A673 (cell line): ENCODE data around the gene STK17B. TPM values are rescaled to one million over a fixed set of nuclear protein-coding genes. Genes with fewer than 3 reads are reported as not detected.

Experiments used
- BruUV-seq: library from RNA; stranded (reverse); fragments of 400-500 nt; replicated peaks from 2 replicates; lab custom pipeline; 2021; lab: Mats Ljungman, UMichigan
- CTCF ChIA-PET: fragments of 300-600 bp; sonication (Branson Sonifier 250); formaldehyde crosslinking; loops from one replicate; lab custom pipeline; 2022; ENCODE audit warnings: antibody characterized with exemption; lab: Charles Lee
- POLR2A ChIA-PET: fragments of 300-600 bp; sonication (Branson Sonifier 250); formaldehyde crosslinking; loops from one replicate; lab custom pipeline; 2022; ENCODE audit warnings: antibody characterized with exemption; ENCODE audit not compliant: low non-redundant PET; lab: Charles Lee
- DNase-seq: peaks from one replicate; pipeline ENCODE4 v3.0.0-alpha.2; 2015; ENCODE audit warnings: low spot score
- H3K27ac ChIP-seq: fragments of 200-600 bp; sonication (generic); 2 replicates; pipeline ENCODE4 v1.5.1; 2016; ENCODE audit warnings: mixed run types, low read depth, mild to moderate bottlenecking, mixed read lengths, antibody characterized with exemption, low read length; ENCODE audit not compliant: poor library complexity, severe bottlenecking
- H3K27me3 ChIP-seq: fragments of 200-600 bp; sonication (generic); replicated peaks from 2 replicates; pipeline ENCODE4 v1.6.1; 2017; ENCODE audit warnings: mixed run types, low read depth, mild to moderate bottlenecking, mixed read lengths, antibody characterized with exemption, low read length; ENCODE audit not compliant: insufficient read depth, poor library complexity
- H3K36me3 ChIP-seq: fragments of 200-600 bp; sonication (generic); 2 replicates; pipeline ENCODE4 v1.6.1; 2016; ENCODE audit warnings: mixed run types, mild to moderate bottlenecking, mixed read lengths, antibody characterized with exemption, low read length; ENCODE audit not compliant: insufficient read depth, poor library complexity, severe bottlenecking
- H3K4me1 ChIP-seq: fragments of 200-600 bp; sonication (generic); 2 replicates; pipeline ENCODE4 v1.6.1; 2017; ENCODE audit warnings: mixed run types, mild to moderate bottlenecking, mixed read lengths, antibody characterized with exemption, low read length; ENCODE audit not compliant: insufficient read depth, poor library complexity, severe bottlenecking
- H3K4me3 ChIP-seq: fragments of 200-600 bp; sonication (generic); 2 replicates; pipeline ENCODE4 v1.5.1; 2016; ENCODE audit warnings: low read depth, mixed run types, mild to moderate bottlenecking, mixed read lengths, low read length; ENCODE audit not compliant: poor library complexity, severe bottlenecking
- H3K9me3 ChIP-seq: fragments of 200-600 bp; sonication (generic); 2 replicates; pipeline ENCODE4 v1.6.1; 2016; ENCODE audit warnings: mixed run types, low read depth, mild to moderate bottlenecking, mixed read lengths, antibody characterized with exemption, low read length; ENCODE audit not compliant: poor library complexity, severe bottlenecking
- CTCF ChIP-seq: fragments of 300-800, 200-600 bp; sonication (generic); conservative IDR thresholded peaks from 2 replicates; pipeline ENCODE4 v1.5.1; 2017; ENCODE audit warnings: low read depth, mild to moderate bottlenecking, antibody characterized with exemption, low read length, moderate library complexity, mixed read lengths
- EZH2 ChIP-seq: fragments of 200-600 bp; sonication (generic); IDR thresholded peaks from 2 replicates; pipeline ENCODE4 v1.6.1; 2017; ENCODE audit warnings: borderline replicate concordance, low read depth, mild to moderate bottlenecking, mixed read lengths, antibody characterized with exemption, low read length; ENCODE audit not compliant: poor library complexity, severe bottlenecking
- intact Hi-C: fragments of 100-400 bp; cut with micrococcal nuclease; formaldehyde crosslinking; loops from one replicate; pipeline ENCODE4 v1.10.0; 2022; ENCODE audit not compliant: unreplicated experiment
- total RNA-seq: library from RNA; stranded (reverse); gene quantifications from 2 replicates; pipeline ENCODE4 v1.2.3, GENCODE V29; 2021

STK17B gene
- total RNA-seq, 1 experiment from 2014 or later, result 18.5 TPM

- no peaks in the 10 kb centered on the region for H3K36me3 ChIP-seq
- TF ChIP-seq CTCF, result no peak
- no peak for TF ChIP-seq EZH2
- no TSS peak for BruUV-seq
- intact Hi-C loops, result no loop called here
- peaks cover 7% of the 10 kb centered on the region for H3K9me3 ChIP-seq
- no peak overlapping the region for H3K4me3 ChIP-seq
- H3K27ac ChIP-seq, result no peak overlapping the region
- POLR2A ChIA-PET, result no interaction called here
- CTCF ChIA-PET, result no interaction called here
- no peak for DNase-seq
- H3K27me3 ChIP-seq, result no peaks in the 10 kb centered on the region
- no peaks in the 10 kb centered on the region for H3K4me1 ChIP-seq
Measured at GRCh38 chr2:196088203-196088602, 83.2 kb downstream of the STK17B start.

- DNase-seq, result no peak
- H3K27me3 ChIP-seq, result no peaks in the 10 kb centered on the region
- BruUV-seq, result no TSS peak
- TF ChIP-seq CTCF (no peak), EZH2 (no peak)
- H3K27ac ChIP-seq, result no peak overlapping the region
- peaks cover 7% of the 10 kb centered on the region for H3K9me3 ChIP-seq
- H3K4me3 ChIP-seq, result no peak overlapping the region
- ChIA-PET POLR2A (interaction anchor here (0.6 kb wide), 1 partner anchor 314 kb away, joined by 11 read pairs; no protein-coding TSS in a partner anchor), CTCF (no interaction called here)
- H3K36me3 ChIP-seq, result no peaks in the 10 kb centered on the region
- H3K4me1 ChIP-seq, result no peaks in the 10 kb centered on the region
- intact Hi-C loops, result no loop called here
Measured at GRCh38 chr2:196086517-196087368, 84.6 kb downstream of the STK17B start.

GRCh38 chr2:196083601-196084000 lies 87.8 kb downstream of the STK17B start:
- no peaks in the 10 kb centered on the region for H3K36me3 ChIP-seq
- H3K9me3 ChIP-seq, result peaks cover 7% of the 10 kb centered on the region
- BruUV-seq, result no TSS peak
- ChIA-PET POLR2A (no interaction called here), CTCF (no interaction called here)
- no peak for DNase-seq
- no peak overlapping the region for H3K4me3 ChIP-seq
- H3K4me1 ChIP-seq, result no peaks in the 10 kb centered on the region
- H3K27me3 ChIP-seq, result no peaks in the 10 kb centered on the region
- no peak overlapping the region for H3K27ac ChIP-seq
- intact Hi-C loops, result no loop called here
- TF ChIP-seq CTCF, result no peak
- no peak for TF ChIP-seq EZH2

Other genes with a start within 250 kb of the STK17B start
- gene DNAH7, start 102.7 kb downstream of the STK17B start, total RNA-seq, result 0.95 and 1.9 TPM in 2 replicates